ENCODE results near the gene ABCB9. TPM values are rescaled to one million over a fixed set of nuclear protein-coding genes. Genes with fewer than 3 reads are reported as not detected.

Gene ABCB9
- total RNA-seq, 1 donor from 2014 or later: 1.9 TPM

DNA sequence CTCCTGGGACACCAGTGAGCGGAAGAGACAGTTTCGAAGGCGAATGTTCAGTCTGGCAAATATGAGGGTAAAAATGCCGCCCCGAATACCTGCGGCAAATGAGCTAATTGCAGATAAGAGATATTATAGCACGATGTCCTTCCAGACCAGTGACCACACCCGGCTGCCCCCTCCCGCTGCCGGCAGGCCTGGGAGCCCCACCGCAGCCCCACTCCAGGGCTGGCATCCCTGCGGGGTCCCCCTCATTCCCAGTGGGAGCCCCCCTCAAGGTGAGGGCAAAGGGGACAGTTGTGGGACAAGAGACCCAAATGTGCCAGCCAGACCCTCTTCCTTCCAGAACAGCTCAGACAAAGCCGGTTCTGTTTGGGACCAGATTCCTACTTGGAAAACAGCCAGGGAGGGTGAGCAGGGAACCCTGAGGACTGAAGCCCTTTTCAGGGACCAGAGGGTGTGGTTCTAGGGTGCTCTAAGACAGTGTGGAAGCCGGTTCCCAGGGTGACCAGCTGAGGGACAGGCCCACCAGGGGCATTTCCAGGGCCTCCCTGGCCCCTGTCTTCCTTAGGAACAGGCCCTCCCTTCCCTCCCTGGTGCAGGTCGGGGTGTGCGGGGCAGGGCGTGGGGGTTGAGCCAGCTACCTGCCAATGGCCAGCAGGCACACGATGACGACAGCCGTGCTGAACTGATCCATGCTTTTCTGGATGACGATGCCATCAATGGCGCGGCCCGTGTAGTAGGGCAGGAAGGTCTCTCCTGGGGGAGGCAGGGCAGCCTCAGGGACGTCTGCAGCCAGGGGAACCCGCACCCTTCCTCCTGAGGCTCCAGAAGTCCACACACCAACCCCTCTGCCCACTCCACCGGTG lies 16.2 kb downstream of the ABCB9 start:
- no peaks in the 10 kb centered on the region for H4K20me1 ChIP-seq (ENCODE audit: low read depth)
- H3K4me3 Mint-ChIP-seq: no peak overlapping the region
- no peak for DNase-seq (ENCODE audit: low spot score)
- TF ChIP-seq, protein P1, sequence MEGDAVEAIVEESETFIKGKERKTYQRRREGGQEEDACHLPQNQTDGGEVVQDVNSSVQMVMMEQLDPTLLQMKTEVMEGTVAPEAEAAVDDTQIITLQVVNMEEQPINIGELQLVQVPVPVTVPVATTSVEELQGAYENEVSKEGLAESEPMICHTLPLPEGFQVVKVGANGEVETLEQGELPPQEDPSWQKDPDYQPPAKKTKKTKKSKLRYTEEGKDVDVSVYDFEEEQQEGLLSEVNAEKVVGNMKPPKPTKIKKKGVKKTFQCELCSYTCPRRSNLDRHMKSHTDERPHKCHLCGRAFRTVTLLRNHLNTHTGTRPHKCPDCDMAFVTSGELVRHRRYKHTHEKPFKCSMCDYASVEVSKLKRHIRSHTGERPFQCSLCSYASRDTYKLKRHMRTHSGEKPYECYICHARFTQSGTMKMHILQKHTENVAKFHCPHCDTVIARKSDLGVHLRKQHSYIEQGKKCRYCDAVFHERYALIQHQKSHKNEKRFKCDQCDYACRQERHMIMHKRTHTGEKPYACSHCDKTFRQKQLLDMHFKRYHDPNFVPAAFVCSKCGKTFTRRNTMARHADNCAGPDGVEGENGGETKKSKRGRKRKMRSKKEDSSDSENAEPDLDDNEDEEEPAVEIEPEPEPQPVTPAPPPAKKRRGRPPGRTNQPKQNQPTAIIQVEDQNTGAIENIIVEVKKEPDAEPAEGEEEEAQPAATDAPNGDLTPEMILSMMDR (IDR thresholded peaks at IDR 0.05): no peak
- no peak for TF ChIP-seq EZH2 (IDR thresholded peaks at IDR 0.05)
- H3K27me3 Mint-ChIP-seq (ENCODE audit: insufficient read depth, low read depth): peaks cover 9% of the 10 kb centered on the region
- H3K36me3 Mint-ChIP-seq: no peaks in the 10 kb centered on the region
- H3K4me3 ChIP-seq: no peak overlapping the region
- no peak overlapping the region for H2AFZ ChIP-seq (replicated peaks)
- no peaks in the 10 kb centered on the region for H3F3A ChIP-seq (ENCODE audit: low read depth)
- no peaks in the 10 kb centered on the region for H3K36me3 ChIP-seq
- H3K4me1 Mint-ChIP-seq: peaks cover 7% of the 10 kb centered on the region
- no peak overlapping the region for H3K4me2 ChIP-seq
- no peaks in the 10 kb centered on the region for H3K9me3 ChIP-seq (ENCODE audit: low read depth)
- no peak overlapping the region for H3K27ac ChIP-seq
- no peaks in the 10 kb centered on the region for H3K27me3 ChIP-seq
- no peaks in the 10 kb centered on the region for H3K4me1 ChIP-seq
- no peaks in the 10 kb centered on the region for H3K79me2 ChIP-seq (ENCODE audit: low read depth)
- H3K9ac ChIP-seq: no peak overlapping the region
- no peaks in the 10 kb centered on the region for H3K9me3 Mint-ChIP-seq
- no peak overlapping the region for H3K27ac Mint-ChIP-seq

DNA sequence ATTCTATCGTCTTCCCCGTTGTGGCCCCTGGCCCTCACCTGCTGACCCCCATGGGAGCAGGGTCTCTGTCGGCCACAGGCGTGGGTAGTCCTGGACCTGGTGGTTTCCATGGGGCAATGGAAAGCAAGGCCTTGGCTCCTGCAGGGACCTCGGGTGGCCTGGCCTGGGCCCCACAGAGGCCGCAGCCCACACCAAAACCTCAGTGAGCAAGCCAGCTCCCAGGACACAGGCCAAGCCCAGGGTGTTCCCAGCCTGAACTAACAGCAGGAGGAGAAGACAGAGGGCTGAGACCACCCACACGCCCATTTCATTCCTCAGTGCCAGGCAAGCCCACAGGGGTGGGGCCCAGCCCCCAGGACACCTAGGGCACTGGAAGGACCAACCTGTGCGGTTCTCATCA lies 16.9 kb downstream of the ABCB9 start:
- no peak overlapping the region for H2AFZ ChIP-seq (replicated peaks)
- no peak overlapping the region for H3K9ac ChIP-seq
- no peak overlapping the region for H3K4me3 Mint-ChIP-seq
- H3K9me3 Mint-ChIP-seq: no peaks in the 10 kb centered on the region
- H3K9me3 ChIP-seq (ENCODE audit: low read depth): no peaks in the 10 kb centered on the region
- H3K27ac ChIP-seq: no peak overlapping the region
- H3K4me3 ChIP-seq: no peak overlapping the region
- peaks cover 6% of the 10 kb centered on the region for H3K27me3 Mint-ChIP-seq (ENCODE audit: insufficient read depth, low read depth)
- peaks cover 10% of the 10 kb centered on the region for H3K4me1 Mint-ChIP-seq
- H3K4me2 ChIP-seq: no peak overlapping the region
- H3K4me1 ChIP-seq: no peaks in the 10 kb centered on the region
- H3K27me3 ChIP-seq: no peaks in the 10 kb centered on the region
- no peaks in the 10 kb centered on the region for H3K36me3 Mint-ChIP-seq
- TF ChIP-seq EZH2phosphoT487 (IDR thresholded peaks at IDR 0.05) (no peak), EZH2 (IDR thresholded peaks at IDR 0.05) (no peak)
- TF ChIP-seq, protein P1 (IDR thresholded peaks at IDR 0.05): no peak
- H3K36me3 ChIP-seq: no peaks in the 10 kb centered on the region
- no peak overlapping the region for H3K27ac Mint-ChIP-seq
- no peaks in the 10 kb centered on the region for H3F3A ChIP-seq (ENCODE audit: low read depth)
- no peaks in the 10 kb centered on the region for H4K20me1 ChIP-seq (ENCODE audit: low read depth)
- no peaks in the 10 kb centered on the region for H3K79me2 ChIP-seq (ENCODE audit: low read depth)
- DNase-seq (ENCODE audit: low spot score): no peak

DNA sequence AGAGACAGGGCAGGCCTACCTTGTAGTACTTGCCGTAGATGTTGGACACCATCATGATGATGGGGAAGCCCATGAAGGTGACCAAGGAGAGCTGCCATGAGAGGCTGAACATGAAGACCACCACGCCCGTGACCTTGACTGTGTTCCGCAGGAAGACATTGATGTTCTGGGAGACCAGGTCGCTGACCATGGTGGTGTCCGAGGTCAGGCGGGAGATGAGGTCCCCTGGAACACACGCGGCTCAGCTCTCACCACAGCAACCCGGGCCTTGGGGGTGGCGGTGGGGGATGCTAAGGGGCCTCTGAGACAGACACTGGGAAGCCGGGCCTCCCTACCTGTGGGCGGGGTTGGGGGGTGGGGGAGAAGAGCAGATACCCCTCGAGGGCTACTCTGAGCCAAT lies 17.7 kb downstream of the ABCB9 start:
- Histone ChIP-seq H3K27ac (no peak overlapping the region), H3K79me2 (ENCODE audit: low read depth) (no peaks in the 10 kb centered on the region), H3K4me1 (no peaks in the 10 kb centered on the region), H2AFZ (replicated peaks) (no peak overlapping the region), H4K20me1 (ENCODE audit: low read depth) (no peaks in the 10 kb centered on the region), H3K9me3 (ENCODE audit: low read depth) (no peaks in the 10 kb centered on the region), H3F3A (ENCODE audit: low read depth) (no peaks in the 10 kb centered on the region), H3K36me3 (no peaks in the 10 kb centered on the region), H3K27me3 (no peaks in the 10 kb centered on the region), H3K4me3 (no peak overlapping the region), H3K4me2 (no peak overlapping the region), H3K9ac (no peak overlapping the region)
- no peaks in the 10 kb centered on the region for H3K9me3 Mint-ChIP-seq
- TF ChIP-seq, protein P1 (IDR thresholded peaks at IDR 0.05): no peak
- no peak overlapping the region for H3K27ac Mint-ChIP-seq
- H3K27me3 Mint-ChIP-seq (ENCODE audit: insufficient read depth, low read depth): peaks cover 6% of the 10 kb centered on the region
- no peaks in the 10 kb centered on the region for H3K36me3 Mint-ChIP-seq
- H3K4me1 Mint-ChIP-seq: peaks cover 14% of the 10 kb centered on the region
- no peak overlapping the region for H3K4me3 Mint-ChIP-seq
- DNase-seq (ENCODE audit: low spot score): no peak

Data from neural progenitor cell (in vitro differentiated cells).